ENCODE results near the gene SUCNR1. TPM values are rescaled to one million over a fixed set of nuclear protein-coding genes. Genes with fewer than 3 reads are reported as not detected.
"Not testable (repeated sequence)": the region's sequence is repeated elsewhere in the genome, so short reads cannot be mapped to it uniquely, and the experiment has no call there.

Gene SUCNR1
- not detected for total RNA-seq

GRCh38 chr3:151873398-151873797 lies at the start of gene SUCNR1:
Gene SUCNR1, plus strand, starts transcription at chr3:151873643. Its CDS starts 6,250 bp downstream, at chr3:151879893.
- H3K36me3 Mint-ChIP-seq: no peaks in the 10 kb centered on the region
- no peak within 1 kb of the TSS for H3K27ac Mint-ChIP-seq
- ATAC-seq (no peak), DNase-seq (ENCODE audit: low spot score in 2 of 2) (no peak)
- H3K9me3 Mint-ChIP-seq: no peaks in the 10 kb centered on the region

GRCh38 chr3:151827816-151828215 lies 45.6 kb upstream of the SUCNR1 start:
- H3K9me3 Mint-ChIP-seq: no peaks in the 10 kb centered on the region
- no peak for ATAC-seq
- H3K36me3 Mint-ChIP-seq: no peaks in the 10 kb centered on the region
- no peak overlapping the region for H3K27ac Mint-ChIP-seq
- no peak for DNase-seq (ENCODE audit: low spot score in 2 of 2)

- no peak overlapping the region for H3K27ac Mint-ChIP-seq
- ATAC-seq: no peak
Observed at GRCh38 chr3:151835751-151836525, 37.5 kb upstream of the SUCNR1 start.

GRCh38 chr3:151837057-151837456 lies 36.4 kb upstream of the SUCNR1 start:
- no peak for DNase-seq (ENCODE audit: low spot score in 2 of 2)
- Mint-ChIP-seq H3K27ac (no peak overlapping the region), H3K36me3 (no peaks in the 10 kb centered on the region), H3K9me3 (no peaks in the 10 kb centered on the region)
- ATAC-seq: peak in 1 of 2 donors; percentile 13

More at GRCh38 chr3:151835751-151836525, 37.5 kb upstream of the SUCNR1 start:
- Mint-ChIP-seq H3K36me3 (no peaks in the 10 kb centered on the region), H3K9me3 (no peaks in the 10 kb centered on the region)
- no peak for DNase-seq (ENCODE audit: low spot score in 2 of 2)

GRCh38 chr3:151838574-151839312 lies 34.7 kb upstream of the SUCNR1 start:
- H3K27ac Mint-ChIP-seq: no peak overlapping the region
- ATAC-seq (peak; percentile 56 to 76), DNase-seq (ENCODE audit: low spot score in 2 of 2) (peak in 1 of 2 donors; percentile 32)
- H3K36me3 Mint-ChIP-seq: no peaks in the 10 kb centered on the region
- H3K9me3 Mint-ChIP-seq: no peaks in the 10 kb centered on the region

GRCh38 chr3:151839313-151839631 lies 34.2 kb upstream of the SUCNR1 start:
- Mint-ChIP-seq H3K9me3 (no peaks in the 10 kb centered on the region), H3K36me3 (no peaks in the 10 kb centered on the region), H3K27ac (no peak overlapping the region)
- ATAC-seq (no peak), DNase-seq (ENCODE audit: low spot score in 2 of 2) (no peak)

- H3K9me3 Mint-ChIP-seq: no peaks in the 10 kb centered on the region
- no peaks in the 10 kb centered on the region for H3K36me3 Mint-ChIP-seq
- no peak for ATAC-seq
- H3K27ac Mint-ChIP-seq: no peak overlapping the region
- no peak for DNase-seq (ENCODE audit: low spot score in 2 of 2)
Observed at GRCh38 chr3:151841801-151842200, 31.6 kb upstream of the SUCNR1 start.

- H3K9me3 Mint-ChIP-seq: no peaks in the 10 kb centered on the region
- H3K36me3 Mint-ChIP-seq: no peaks in the 10 kb centered on the region
- DNase-seq (ENCODE audit: low spot score in 2 of 2): no peak
- H3K27ac Mint-ChIP-seq: no peak overlapping the region
- ATAC-seq: no peak
Observed at GRCh38 chr3:151843275-151843674, 30.2 kb upstream of the SUCNR1 start.

- Mint-ChIP-seq H3K27ac (no peak overlapping the region), H3K36me3 (peaks cover under 1 to 6% of the 10 kb centered on the region in 2 donors), H3K9me3 (peaks cover 0 to 5% of the 10 kb centered on the region in 2 donors)
- no peak for DNase-seq (ENCODE audit: low spot score in 2 of 2)
- no peak for ATAC-seq
Observed at GRCh38 chr3:151845306-151845905, 28.0 kb upstream of the SUCNR1 start.

- not testable (repeated sequence) for ATAC-seq; DNase-seq (ENCODE audit: low spot score in 2 of 2); H3K27ac Mint-ChIP-seq
- Mint-ChIP-seq H3K9me3 (peaks cover 7 to 17% of the 10 kb centered on the region in 2 donors), H3K36me3 (peaks cover 12 to 18% of the 10 kb centered on the region in 2 donors)
Observed at GRCh38 chr3:151850065-151850464, 23.4 kb upstream of the SUCNR1 start.

- Mint-ChIP-seq H3K36me3 (peaks cover 12 to 18% of the 10 kb centered on the region in 2 donors), H3K27ac (no peak overlapping the region), H3K9me3 (peaks cover 7 to 17% of the 10 kb centered on the region in 2 donors)
- ATAC-seq (no peak), DNase-seq (ENCODE audit: low spot score in 2 of 2) (no peak)
Observed at GRCh38 chr3:151852074-151852811, 21.2 kb upstream of the SUCNR1 start.

GRCh38 chr3:151856118-151856517 lies 17.3 kb upstream of the SUCNR1 start:
- Mint-ChIP-seq H3K27ac (no peak overlapping the region), H3K9me3 (peaks cover under 1 to 5% of the 10 kb centered on the region in 2 donors), H3K36me3 (peaks cover 4 to 5% of the 10 kb centered on the region in 2 donors)
- DNase-seq (ENCODE audit: low spot score in 2 of 2) (no peak), ATAC-seq (no peak)

GRCh38 chr3:151856641-151857040 lies 16.8 kb upstream of the SUCNR1 start:
- peaks cover 0 to under 1% of the 10 kb centered on the region in 2 donors for H3K36me3 Mint-ChIP-seq
- ATAC-seq (no peak), DNase-seq (ENCODE audit: low spot score in 2 of 2) (no peak)

GRCh38 chr3:151859233-151859673 lies 14.2 kb upstream of the SUCNR1 start:
- Mint-ChIP-seq H3K36me3 (no peaks in the 10 kb centered on the region), H3K27ac (no peak overlapping the region), H3K9me3 (no peaks in the 10 kb centered on the region)
- DNase-seq (ENCODE audit: low spot score in 2 of 2): no peak
- ATAC-seq: no peak

More at GRCh38 chr3:151856641-151857040, 16.8 kb upstream of the SUCNR1 start:
- no peak overlapping the region for H3K27ac Mint-ChIP-seq
- no peaks in the 10 kb centered on the region for H3K9me3 Mint-ChIP-seq

GRCh38 chr3:151859905-151860304 lies 13.5 kb upstream of the SUCNR1 start:
- no peak for ATAC-seq
- H3K9me3 Mint-ChIP-seq: no peaks in the 10 kb centered on the region
- H3K27ac Mint-ChIP-seq: no peak overlapping the region
- DNase-seq (ENCODE audit: low spot score in 2 of 2): no peak
- no peaks in the 10 kb centered on the region for H3K36me3 Mint-ChIP-seq

- no peaks in the 10 kb centered on the region for H3K9me3 Mint-ChIP-seq
- no peaks in the 10 kb centered on the region for H3K36me3 Mint-ChIP-seq
- ATAC-seq (no peak), DNase-seq (ENCODE audit: low spot score in 2 of 2) (no peak)
- no peak overlapping the region for H3K27ac Mint-ChIP-seq
Observed at GRCh38 chr3:151863611-151864010, 9.8 kb upstream of the SUCNR1 start.

Data from activated naive CD4-positive, alpha-beta T cell treated with anti-CD3 and anti-CD28 coated beads, Interleukin-2, amount 50 U/mL, for 72 hours (primary cell).